GM23338 (cell line): ENCODE results near the gene ADGRL3. TPM values are rescaled to one million over a fixed set of nuclear protein-coding genes. Genes with fewer than 3 reads are reported as not detected.
A peak's percentile ranks its signal among the peaks of the same experiment; 100 is the strongest.

Experiments used
- ATAC-seq: fragments of 200-7000 bp; cut with Tn5 transposase; 3 replicates; pipeline ENCODE4 v1.9.1; 2020
- DNase-seq: peaks from one replicate; pipeline ENCODE4 v3.0.0-alpha.2; 2015; ENCODE audit warnings: low spot score
- H2AFZ ChIP-seq: fragments of 200-600 bp; sonication (generic); 2 replicates; pipeline ENCODE4 v1.8.0; 2016; ENCODE audit warnings: antibody characterized with exemption, mild to moderate bottlenecking, moderate library complexity
- H3F3A ChIP-seq: fragments of 200-600 bp; sonication (generic); replicated peaks from 2 replicates; pipeline ENCODE4 v1.8.0; 2017; ENCODE audit warnings: antibody characterized with exemption, mixed run types, low read depth
- H3K27ac ChIP-seq: fragments of 200-600 bp; sonication (generic); 2 replicates; pipeline ENCODE4 v1.6.1; 2016; ENCODE audit warnings: low read depth
- H3K27me3 ChIP-seq: fragments of 200-600 bp; sonication (generic); 2 replicates; pipeline ENCODE4 v1.8.0; 2016; ENCODE audit warnings: mild to moderate bottlenecking, mixed run types, moderate library complexity; ENCODE audit not compliant: insufficient read depth
- H3K36me3 ChIP-seq: fragments of 200-600 bp; sonication (generic); 2 replicates; pipeline ENCODE4 v1.8.0; 2016; ENCODE audit warnings: mild to moderate bottlenecking; ENCODE audit not compliant: insufficient read depth
- H3K4me1 ChIP-seq: fragments of 200-600 bp; sonication (generic); 2 replicates; pipeline ENCODE4 v1.8.0; 2016; ENCODE audit warnings: mild to moderate bottlenecking, moderate library complexity; ENCODE audit not compliant: insufficient read depth
- H3K4me2 ChIP-seq: fragments of 200-600 bp; sonication (generic); 2 replicates; pipeline ENCODE4 v1.7.1; 2017; ENCODE audit warnings: mixed run types
- H3K4me3 ChIP-seq: fragments of 200-600 bp; sonication (generic); 2 replicates; pipeline ENCODE4 v1.6.1; 2016; ENCODE audit warnings: mixed run types
- H3K79me2 ChIP-seq: fragments of 200-600 bp; sonication (generic); replicated peaks from 2 replicates; pipeline ENCODE4 v1.8.0; 2017; ENCODE audit warnings: mild to moderate bottlenecking; ENCODE audit not compliant: insufficient read depth
- H3K9me2 ChIP-seq: fragments of 200-600 bp; sonication (generic); 2 replicates; pipeline ENCODE4 v1.8.0; 2017; ENCODE audit not compliant: insufficient read depth
- H4K20me1 ChIP-seq: fragments of 200-600 bp; sonication (generic); replicated peaks from 2 replicates; pipeline ENCODE4 v1.8.0; 2017; ENCODE audit warnings: mild to moderate bottlenecking; ENCODE audit not compliant: insufficient read depth
- H3K27ac Mint-ChIP-seq: 2 replicates; pipeline ENCODE4 v1.8.0; 2020; ENCODE audit warnings: inconsistent platforms, mild to moderate bottlenecking, moderate library complexity, mixed read lengths
- H3K27me3 Mint-ChIP-seq: 3 replicates; pipeline ENCODE4 v1.8.0; 2022; ENCODE audit warnings: low read depth, mild to moderate bottlenecking, moderate library complexity, mixed read lengths, inconsistent platforms; ENCODE audit not compliant: insufficient read depth, poor library complexity
- H3K36me3 Mint-ChIP-seq: 3 replicates; pipeline ENCODE4 v1.8.0; 2021; ENCODE audit warnings: low read depth, mild to moderate bottlenecking, inconsistent platforms, moderate library complexity, mixed read lengths
- H3K4me1 Mint-ChIP-seq: 3 replicates; pipeline ENCODE4 v1.8.0; 2020; ENCODE audit warnings: mild to moderate bottlenecking, inconsistent platforms, mixed read lengths
- H3K4me3 Mint-ChIP-seq: 3 replicates; pipeline ENCODE4 v1.8.0; 2021; ENCODE audit warnings: moderate library complexity, mild to moderate bottlenecking, inconsistent platforms, mixed read lengths
- H3K9me3 Mint-ChIP-seq: 3 replicates; pipeline ENCODE4 v1.8.0; 2020; ENCODE audit warnings: moderate library complexity, mild to moderate bottlenecking, inconsistent platforms, mixed read lengths
- CREB1 ChIP-seq: fragments of 250-450 bp; sonication (Bioruptor Pico); IDR thresholded peaks from 2 replicates; pipeline ENCODE4 v1.5.0; 2020; ENCODE audit warnings: low read depth, mild to moderate bottlenecking, moderate library complexity
- CTCF ChIP-seq, 2 experiments: fragments of 200-600 bp in 1 of 2; sonication (generic) in 1 of 2; conservative IDR thresholded peaks; 2 replicates each; pipeline versions ENCODE4 v1.5.1 to v1.6.1; 2016 to 2017; ENCODE audit warnings: antibody characterized with exemption in 2 of 2, low read depth in 2 of 2, mild to moderate bottlenecking in 2 of 2, moderate library complexity in 1 of 2
- ETS1 ChIP-seq: IDR thresholded peaks from 2 replicates; pipeline ENCODE4 v1.6.1; 2016; ENCODE audit warnings: antibody characterized with exemption
- EZH2 ChIP-seq: fragments of 200-600 bp; sonication (generic); IDR thresholded peaks from one replicate; pipeline ENCODE4 v1.8.0; 2017; ENCODE audit warnings: antibody characterized with exemption, mild to moderate bottlenecking, low read depth; ENCODE audit not compliant: unreplicated experiment
- EZH2phosphoT487 ChIP-seq: fragments of 200-600 bp; sonication (generic); IDR thresholded peaks from one replicate; pipeline ENCODE4 v1.8.1; 2018; ENCODE audit warnings: antibody characterized with exemption; ENCODE audit not compliant: unreplicated experiment
- JUNB ChIP-seq: IDR thresholded peaks from one replicate; pipeline ENCODE4 v1.6.1; 2016; ENCODE audit warnings: antibody characterized with exemption; ENCODE audit not compliant: unreplicated experiment
- NANOG ChIP-seq: IDR thresholded peaks from 2 replicates; pipeline ENCODE4 v1.6.1; 2016; ENCODE audit warnings: antibody characterized with exemption, borderline replicate concordance
- POLR2AphosphoS5 ChIP-seq: IDR thresholded peaks from 2 replicates; pipeline ENCODE4 v1.6.1; 2016; ENCODE audit warnings: antibody characterized with exemption, low read depth
- STAT1 ChIP-seq: IDR thresholded peaks from one replicate; pipeline ENCODE4 v1.6.1; 2016; ENCODE audit warnings: antibody characterized with exemption; ENCODE audit not compliant: unreplicated experiment
- polyA plus RNA-seq: library from polyadenylated mRNA; unstranded; fragments of >200 nt; fragmentation: Nextera tagmentation; extraction: Ambion mirVana; gene quantifications from 2 replicates; pipeline ENCODE4 v1.2.1, GENCODE V29; 2016
- total RNA-seq: library from RNA; depleted of rRNA; stranded (reverse); fragments of >200 nt; shearing (Covaris generic); gene quantifications from 2 replicates; pipeline ENCODE4 v1.2.3, GENCODE V29; 2014
- TF ChIP-seq, protein P1 (sequence below): fragments of 250-450 bp; sonication (Bioruptor Pico); IDR thresholded peaks from 2 replicates; pipeline ENCODE4 v1.5.0; 2020; ENCODE audit warnings: mild to moderate bottlenecking, moderate library complexity

ADGRL3 gene
- total and polyA plus RNA-seq, 2 experiments from 2014 or later: 9.7 to 16.5 TPM

- Mint-ChIP-seq H3K36me3 (peaks cover 3% of the 10 kb centered on the region; the same call in 1 of the 3 replicates), H3K4me1 (peaks cover 12% of the 10 kb centered on the region), H3K9me3 (no peaks in the 10 kb centered on the region), H3K27me3 (no peaks in the 10 kb centered on the region), H3K27ac (no peak overlapping the region; the same call in 1 of the 2 replicates), H3K4me3 (no peak overlapping the region)
- H3K79me2 ChIP-seq: no peaks in the 10 kb centered on the region
- H3K9me2 ChIP-seq: no peaks in the 10 kb centered on the region
- H3K4me3 ChIP-seq: no peak overlapping the region
- no peak overlapping the region for H2AFZ ChIP-seq
- ATAC-seq (peak; percentile 93), DNase-seq (peak; percentile 64)
- TF ChIP-seq CTCF (conservative IDR thresholded peaks at IDR 0.05; ENCODE audit: low read depth in 2 of 2) (peak; percentile 74 to 81), CREB1 (no peak)
- H3K27me3 ChIP-seq: no peaks in the 10 kb centered on the region
- no peak overlapping the region for H3K27ac ChIP-seq
- no peak overlapping the region for H3K4me2 ChIP-seq
- no peaks in the 10 kb centered on the region for H3K36me3 ChIP-seq
- H3F3A ChIP-seq: no peaks in the 10 kb centered on the region
- H3K4me1 ChIP-seq: no peaks in the 10 kb centered on the region
- no peaks in the 10 kb centered on the region for H4K20me1 ChIP-seq
These were observed 784.3 kb downstream of the ADGRL3 start for GRCh38 chr4:61984260-61984909.

DNA sequence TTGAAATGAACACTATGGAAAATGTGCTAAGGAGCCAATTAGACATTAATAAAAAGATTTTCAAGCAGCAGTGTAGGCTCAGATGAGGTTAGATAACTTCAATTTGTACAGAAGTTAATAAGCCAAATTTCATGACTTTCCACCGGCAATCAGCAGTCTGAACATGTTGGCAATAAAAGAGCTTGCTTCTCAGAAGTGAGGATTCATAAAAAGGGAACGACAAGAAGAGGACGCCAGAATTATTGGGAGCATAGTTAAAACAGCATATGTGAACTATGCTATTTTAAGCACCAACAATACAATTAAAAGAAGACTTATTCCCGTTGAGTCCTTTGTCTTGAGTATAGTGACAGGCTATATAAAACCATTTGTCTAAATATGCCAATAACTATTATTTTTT is 785.3 kb downstream of the ADGRL3 start:
- H3K9me3 Mint-ChIP-seq: no peaks in the 10 kb centered on the region
- Histone ChIP-seq H3F3A (no peaks in the 10 kb centered on the region), H2AFZ (no peak overlapping the region), H3K27ac (no peak overlapping the region), H3K9me2 (no peaks in the 10 kb centered on the region), H3K4me3 (no peak overlapping the region), H3K4me1 (no peaks in the 10 kb centered on the region), H3K36me3 (no peaks in the 10 kb centered on the region), H3K27me3 (no peaks in the 10 kb centered on the region), H4K20me1 (no peaks in the 10 kb centered on the region), H3K4me2 (no peak overlapping the region), H3K79me2 (no peaks in the 10 kb centered on the region)
- no peak for DNase-seq
- H3K4me3 Mint-ChIP-seq: no peak overlapping the region
- no peak overlapping the region for H3K27ac Mint-ChIP-seq
- H3K27me3 Mint-ChIP-seq: no peaks in the 10 kb centered on the region
- no peak for ATAC-seq
- H3K4me1 Mint-ChIP-seq: peaks cover 12% of the 10 kb centered on the region
- H3K36me3 Mint-ChIP-seq: no peaks in the 10 kb centered on the region; the same call in 2 of the 3 replicates
- TF ChIP-seq CREB1: no peak
- no peak for TF ChIP-seq EZH2
- no peak for TF ChIP-seq CTCF (conservative IDR thresholded peaks at IDR 0.05; ENCODE audit: low read depth in 2 of 2)
- TF ChIP-seq POLR2AphosphoS5: no peak
- no peak for TF ChIP-seq STAT1
- no peak for TF ChIP-seq NANOG
- TF ChIP-seq ETS1: no peak
- TF ChIP-seq, protein P1, sequence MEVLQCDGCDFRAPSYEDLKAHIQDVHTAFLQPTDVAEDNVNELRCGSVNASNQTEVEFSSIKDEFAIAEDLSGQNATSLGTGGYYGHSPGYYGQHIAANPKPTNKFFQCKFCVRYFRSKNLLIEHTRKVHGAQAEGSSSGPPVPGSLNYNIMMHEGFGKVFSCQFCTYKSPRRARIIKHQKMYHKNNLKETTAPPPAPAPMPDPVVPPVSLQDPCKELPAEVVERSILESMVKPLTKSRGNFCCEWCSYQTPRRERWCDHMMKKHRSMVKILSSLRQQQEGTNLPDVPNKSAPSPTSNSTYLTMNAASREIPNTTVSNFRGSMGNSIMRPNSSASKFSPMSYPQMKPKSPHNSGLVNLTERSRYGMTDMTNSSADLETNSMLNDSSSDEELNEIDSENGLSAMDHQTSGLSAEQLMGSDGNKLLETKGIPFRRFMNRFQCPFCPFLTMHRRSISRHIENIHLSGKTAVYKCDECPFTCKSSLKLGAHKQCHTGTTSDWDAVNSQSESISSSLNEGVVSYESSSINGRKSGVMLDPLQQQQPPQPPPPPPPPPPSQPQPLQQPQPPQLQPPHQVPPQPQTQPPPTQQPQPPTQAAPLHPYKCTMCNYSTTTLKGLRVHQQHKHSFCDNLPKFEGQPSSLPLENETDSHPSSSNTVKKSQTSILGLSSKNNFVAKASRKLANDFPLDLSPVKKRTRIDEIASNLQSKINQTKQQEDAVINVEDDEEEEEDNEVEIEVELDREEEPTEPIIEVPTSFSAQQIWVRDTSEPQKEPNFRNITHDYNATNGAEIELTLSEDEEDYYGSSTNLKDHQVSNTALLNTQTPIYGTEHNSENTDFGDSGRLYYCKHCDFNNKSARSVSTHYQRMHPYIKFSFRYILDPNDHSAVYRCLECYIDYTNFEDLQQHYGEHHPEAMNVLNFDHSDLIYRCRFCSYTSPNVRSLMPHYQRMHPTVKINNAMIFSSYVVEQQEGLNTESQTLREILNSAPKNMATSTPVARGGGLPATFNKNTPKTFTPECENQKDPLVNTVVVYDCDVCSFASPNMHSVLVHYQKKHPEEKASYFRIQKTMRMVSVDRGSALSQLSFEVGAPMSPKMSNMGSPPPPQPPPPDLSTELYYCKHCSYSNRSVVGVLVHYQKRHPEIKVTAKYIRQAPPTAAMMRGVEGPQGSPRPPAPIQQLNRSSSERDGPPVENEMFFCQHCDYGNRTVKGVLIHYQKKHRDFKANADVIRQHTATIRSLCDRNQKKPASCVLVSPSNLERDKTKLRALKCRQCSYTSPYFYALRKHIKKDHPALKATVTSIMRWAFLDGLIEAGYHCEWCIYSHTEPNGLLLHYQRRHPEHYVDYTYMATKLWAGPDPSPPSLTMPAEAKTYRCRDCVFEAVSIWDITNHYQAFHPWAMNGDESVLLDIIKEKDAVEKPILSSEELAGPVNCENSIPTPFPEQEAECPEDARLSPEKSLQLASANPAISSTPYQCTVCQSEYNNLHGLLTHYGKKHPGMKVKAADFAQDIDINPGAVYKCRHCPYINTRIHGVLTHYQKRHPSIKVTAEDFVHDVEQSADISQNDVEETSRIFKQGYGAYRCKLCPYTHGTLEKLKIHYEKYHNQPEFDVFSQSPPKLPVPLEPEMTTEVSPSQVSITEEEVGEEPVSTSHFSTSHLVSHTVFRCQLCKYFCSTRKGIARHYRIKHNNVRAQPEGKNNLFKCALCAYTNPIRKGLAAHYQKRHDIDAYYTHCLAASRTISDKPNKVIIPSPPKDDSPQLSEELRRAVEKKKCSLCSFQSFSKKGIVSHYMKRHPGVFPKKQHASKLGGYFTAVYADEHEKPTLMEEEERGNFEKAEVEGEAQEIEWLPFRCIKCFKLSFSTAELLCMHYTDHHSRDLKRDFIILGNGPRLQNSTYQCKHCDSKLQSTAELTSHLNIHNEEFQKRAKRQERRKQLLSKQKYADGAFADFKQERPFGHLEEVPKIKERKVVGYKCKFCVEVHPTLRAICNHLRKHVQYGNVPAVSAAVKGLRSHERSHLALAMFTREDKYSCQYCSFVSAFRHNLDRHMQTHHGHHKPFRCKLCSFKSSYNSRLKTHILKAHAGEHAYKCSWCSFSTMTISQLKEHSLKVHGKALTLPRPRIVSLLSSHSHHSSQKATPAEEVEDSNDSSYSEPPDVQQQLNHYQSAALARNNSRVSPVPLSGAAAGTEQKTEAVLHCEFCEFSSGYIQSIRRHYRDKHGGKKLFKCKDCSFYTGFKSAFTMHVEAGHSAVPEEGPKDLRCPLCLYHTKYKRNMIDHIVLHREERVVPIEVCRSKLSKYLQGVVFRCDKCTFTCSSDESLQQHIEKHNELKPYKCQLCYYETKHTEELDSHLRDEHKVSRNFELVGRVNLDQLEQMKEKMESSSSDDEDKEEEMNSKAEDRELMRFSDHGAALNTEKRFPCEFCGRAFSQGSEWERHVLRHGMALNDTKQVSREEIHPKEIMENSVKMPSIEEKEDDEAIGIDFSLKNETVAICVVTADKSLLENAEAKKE (CRISPR knock-in tag): no peak
- TF ChIP-seq JUNB: no peak
- TF ChIP-seq EZH2phosphoT487: no peak
